Nucleus accumbens (tissue), 56 donors: ENCODE data around the gene MTHFSD.
A peak's percentile ranks its signal among the peaks of the same experiment; 100 is the strongest.

Experiments
- DNase-seq, 56 donors: peaks; one replicate each; lab custom pipeline; 2025; lab: John Stamatoyannopoulos, UW

MTHFSD gene

DNA sequence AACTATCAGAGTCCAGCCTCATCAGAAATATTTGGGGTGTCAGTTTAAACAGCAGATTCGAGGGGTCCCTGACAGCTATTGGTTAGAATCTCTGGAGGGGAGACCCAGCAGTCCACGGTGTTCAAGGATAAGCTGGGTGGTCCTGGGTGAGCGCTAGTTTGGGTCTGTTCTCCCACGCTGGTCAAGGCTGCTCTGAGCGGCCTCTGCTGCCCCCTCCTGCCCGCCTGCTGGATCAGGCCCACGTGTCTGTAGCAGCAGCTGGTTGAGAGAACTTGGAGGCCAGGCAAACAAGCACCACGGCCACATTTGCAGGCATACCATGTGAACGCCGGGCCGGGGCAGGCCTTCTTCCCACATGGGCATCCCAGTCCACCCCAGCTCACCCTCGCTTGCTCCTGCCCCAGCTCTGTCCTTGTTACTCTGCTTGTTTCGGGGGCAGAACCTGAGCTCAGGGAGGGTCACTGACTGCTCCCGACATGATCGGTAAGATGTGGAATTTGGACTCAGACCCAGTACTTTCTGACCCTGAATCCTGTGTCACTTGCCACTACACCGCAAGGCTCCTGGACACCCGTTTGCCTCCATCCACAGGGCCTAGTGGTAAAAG is 37.3 kb downstream of the MTHFSD start:
- peak in 48 of 56 donors; percentile 3 to 79 (median 42) for DNase-seq

DNA sequence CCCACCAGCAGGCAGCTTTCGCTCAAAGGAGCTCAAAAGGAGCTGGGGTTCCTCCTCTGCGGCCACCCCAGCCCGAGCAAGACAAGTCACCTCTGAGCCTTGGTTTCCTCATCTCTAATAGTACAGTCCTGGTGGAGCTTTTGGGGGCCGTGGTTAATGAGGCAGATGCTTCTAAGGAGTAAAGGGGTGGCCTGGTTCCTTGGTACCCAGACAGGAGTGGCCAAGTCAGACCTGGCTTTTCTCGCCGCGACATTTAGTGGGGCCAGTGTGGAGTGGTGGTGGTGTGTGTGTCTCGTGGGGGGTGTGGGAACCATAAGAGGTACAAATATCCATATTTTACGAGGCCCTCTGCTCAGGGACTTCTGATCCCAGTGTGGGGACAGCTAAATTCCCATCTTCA is 38.0 kb downstream of the MTHFSD start:
- DNase-seq, result no peak

DNA sequence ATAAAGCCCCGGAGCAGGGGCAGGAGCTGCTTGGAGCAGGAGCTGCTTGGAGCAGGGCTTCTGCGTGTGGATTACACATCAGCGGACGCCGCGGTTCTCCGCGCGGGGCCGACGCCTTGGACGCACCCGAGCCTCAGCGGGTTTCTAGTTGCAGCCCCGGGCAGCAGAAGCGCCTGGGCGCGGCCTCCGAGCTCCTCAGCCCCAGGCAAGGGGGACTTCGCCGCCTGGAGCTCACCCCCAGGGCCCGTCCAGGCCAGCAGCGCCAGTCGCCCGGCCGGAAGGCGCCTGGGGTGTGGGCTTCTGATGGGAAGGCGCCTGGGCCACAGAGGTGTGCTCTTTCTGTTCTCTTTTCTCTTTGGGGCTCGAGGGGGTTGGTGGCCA is 38.4 kb downstream of the MTHFSD start:
- no peak for DNase-seq

DNA sequence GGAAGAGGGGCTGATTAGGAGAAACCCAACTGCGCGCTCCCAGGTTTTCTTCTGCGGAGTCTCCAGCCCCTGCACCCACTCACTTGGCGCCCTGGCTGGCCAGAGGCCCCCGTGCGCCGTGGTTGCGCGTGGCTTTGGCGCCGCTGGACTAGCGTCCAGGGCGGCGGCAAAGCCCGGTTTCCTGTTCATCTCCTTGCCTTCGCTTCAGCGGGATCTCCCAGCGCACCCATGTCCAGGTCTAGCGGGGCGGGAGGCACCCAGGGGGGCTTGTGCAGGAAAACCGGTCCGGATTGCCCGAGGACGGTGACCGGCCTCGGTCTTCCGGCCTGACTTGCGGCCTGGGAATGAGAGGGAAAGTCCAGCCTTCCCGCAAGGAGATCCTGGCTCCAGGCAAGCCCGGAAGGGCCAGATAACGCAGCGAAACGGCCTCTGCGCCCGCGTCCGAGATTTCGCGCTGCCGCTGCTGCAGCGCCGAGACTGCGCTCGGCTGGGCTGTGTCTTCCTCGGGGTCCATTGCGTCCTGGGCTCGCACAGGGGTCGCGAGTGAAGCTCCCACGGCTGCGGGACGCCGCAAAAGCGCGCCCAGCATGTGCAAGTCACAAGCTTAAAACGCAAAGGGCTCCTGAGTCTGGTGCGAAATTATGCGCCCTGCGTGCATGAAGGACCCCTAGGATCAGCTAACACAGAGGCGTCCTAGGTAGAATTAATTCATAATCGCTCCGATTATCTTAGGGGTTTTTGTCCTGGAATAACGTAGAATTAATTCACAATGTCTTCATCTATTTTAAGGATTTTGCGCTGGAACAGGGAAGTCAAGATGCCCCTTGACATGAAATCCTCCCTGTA is 39.0 kb downstream of the MTHFSD start:
- no peak for DNase-seq

DNA sequence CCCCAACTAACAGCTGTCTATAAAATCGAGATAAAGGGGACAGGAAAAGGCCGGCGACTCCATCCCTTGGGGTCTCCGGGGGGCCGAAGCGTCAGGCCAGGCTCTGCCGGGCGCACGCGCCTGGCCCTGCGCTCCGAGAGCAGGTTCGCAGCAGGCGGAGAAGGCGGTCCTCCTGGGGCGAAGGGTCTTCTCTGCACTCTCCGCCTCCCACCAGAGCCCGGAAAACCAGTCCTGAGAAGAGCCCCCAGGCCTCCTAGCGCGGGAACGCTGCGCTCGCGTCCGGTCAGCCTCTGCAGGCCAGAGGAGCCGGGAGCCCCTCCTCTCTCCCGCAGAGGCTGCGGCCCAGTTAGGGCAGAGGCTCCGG is 39.6 kb downstream of the MTHFSD start:
- DNase-seq, result no peak

DNA sequence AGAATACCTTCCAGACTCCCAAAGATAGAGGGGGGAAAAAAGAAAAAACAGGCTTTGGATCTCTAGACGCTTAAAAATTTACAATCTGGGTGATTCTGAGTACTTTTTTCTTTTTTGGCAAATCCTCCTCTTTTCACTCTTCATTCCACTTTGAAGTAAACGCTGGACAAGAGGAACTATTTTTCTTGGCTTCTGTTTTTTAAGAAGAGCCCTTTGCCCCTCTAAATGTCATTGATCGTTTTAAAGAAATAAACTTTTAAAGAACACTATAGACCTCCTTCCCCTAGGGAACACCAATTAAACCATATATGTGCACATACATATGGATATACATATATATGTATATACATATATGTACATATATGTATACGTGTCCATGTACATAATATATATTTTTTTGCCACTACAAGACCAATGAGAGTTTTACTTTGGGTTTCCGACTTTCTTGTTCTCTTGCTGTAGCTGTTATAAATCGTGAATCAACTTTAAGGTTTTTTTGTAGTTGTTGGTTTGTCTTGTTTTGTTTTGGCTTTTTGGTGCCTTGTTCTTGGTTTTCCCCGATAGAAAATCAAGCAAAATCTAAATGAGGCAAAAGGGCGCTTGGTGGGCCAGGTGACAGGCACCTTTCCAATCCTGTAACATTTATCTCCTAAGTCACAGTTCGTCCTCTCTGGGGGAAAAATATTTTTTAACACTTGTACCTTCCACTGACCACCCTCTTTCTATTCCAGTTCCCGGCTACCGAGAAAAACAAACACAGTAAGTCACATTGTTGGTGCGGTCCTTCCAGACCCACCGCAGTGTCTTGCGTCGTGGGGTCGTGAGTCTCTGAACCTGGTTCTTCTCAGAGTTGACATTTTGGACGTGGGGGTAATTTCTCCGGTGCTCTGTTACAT is 40.3 kb downstream of the MTHFSD start:
- no peak for DNase-seq

DNA sequence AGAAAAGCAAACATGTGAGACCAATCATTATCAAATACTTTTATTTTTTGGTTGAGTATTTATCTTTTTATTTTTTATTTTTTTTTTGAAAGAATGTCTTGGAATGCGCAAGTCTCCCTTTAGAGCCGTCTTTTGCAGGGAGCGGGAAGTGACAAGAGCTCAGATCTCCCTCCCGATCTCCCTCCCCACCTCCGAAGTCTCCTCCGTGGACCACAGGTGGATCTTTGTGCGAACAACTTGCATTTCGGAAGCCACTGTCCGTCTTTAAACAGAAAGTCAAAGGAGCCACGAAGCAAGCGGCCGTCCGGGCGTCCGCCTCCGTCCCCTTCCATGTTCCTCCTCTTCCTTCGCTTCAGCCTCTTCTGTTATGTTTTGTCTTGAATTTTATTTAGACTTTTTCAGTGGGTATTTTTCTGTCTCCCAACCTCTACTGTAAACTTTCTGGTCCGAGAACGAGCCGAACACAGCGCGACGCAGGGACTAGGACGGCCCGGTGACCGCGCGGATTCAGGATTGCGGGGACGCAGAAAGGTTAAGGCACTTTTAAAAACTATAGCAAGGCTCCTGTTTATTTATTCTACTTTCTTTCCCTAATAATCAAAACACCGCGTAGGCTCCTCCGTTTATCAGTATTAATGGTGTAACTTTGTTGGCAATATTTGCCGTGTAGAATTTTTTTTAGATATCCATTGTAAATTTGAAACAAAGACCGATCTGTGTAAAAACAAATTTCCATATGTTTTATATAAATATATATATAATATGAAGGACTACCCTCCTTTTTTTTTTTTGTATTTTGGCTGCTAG is 41.4 kb downstream of the MTHFSD start:
- no peak for DNase-seq

DNA sequence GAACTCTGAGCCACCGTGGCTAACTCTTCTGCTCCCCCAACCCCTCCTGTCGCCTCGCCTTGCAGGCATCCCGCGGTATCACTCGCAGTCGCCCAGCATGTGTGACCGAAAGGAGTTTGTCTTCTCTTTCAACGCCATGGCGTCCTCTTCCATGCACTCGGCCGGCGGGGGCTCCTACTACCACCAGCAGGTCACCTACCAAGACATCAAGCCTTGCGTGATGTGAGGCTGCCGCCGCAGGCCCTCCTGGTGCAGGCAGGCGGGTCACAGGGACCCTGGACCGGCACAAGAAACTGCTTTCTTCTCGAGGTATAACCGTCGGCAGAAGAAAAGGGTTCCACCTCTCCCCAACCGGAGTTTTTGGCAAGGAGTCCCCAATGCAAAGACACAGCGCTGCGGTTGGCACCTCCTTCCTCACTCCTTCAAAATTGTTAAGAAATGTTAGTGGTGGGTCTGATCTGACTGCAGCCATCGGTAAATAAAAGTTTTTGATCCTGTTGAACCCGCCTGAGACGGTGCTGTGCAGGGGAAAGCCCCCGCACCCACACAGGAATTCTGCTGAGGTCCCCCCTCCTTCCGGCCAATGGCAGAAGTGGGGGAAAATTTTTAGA is 42.1 kb downstream of the MTHFSD start:
- no peak for DNase-seq

DNA sequence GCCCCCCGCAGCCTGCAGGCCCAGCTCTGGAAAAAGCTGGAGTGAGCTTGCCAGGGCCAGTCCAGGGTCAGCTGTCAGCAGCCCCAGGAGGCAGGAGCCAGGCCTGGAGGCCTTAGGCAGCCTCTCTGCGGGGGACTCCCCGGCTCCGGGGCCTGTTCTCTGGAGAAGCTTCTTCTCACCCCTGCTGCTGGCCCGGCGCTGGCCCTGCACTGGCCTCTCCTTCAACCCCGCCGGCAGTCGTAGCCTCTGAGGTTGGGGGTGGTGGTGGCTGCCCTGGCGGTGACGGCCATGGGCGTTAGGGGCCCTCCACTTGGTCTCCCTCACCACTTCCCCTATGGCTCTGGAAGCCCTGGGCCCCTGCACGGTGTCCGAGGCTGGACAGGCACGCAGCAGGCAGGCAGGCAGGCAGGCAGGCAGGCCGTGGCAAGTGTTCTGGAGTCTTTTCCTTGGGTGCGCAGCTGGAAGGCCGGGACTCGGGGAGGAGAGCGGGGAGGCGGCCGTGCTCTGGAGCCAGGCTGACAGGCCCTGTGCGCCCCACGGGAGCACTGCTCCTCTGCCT is 42.7 kb downstream of the MTHFSD start:
- no peak for DNase-seq

DNA sequence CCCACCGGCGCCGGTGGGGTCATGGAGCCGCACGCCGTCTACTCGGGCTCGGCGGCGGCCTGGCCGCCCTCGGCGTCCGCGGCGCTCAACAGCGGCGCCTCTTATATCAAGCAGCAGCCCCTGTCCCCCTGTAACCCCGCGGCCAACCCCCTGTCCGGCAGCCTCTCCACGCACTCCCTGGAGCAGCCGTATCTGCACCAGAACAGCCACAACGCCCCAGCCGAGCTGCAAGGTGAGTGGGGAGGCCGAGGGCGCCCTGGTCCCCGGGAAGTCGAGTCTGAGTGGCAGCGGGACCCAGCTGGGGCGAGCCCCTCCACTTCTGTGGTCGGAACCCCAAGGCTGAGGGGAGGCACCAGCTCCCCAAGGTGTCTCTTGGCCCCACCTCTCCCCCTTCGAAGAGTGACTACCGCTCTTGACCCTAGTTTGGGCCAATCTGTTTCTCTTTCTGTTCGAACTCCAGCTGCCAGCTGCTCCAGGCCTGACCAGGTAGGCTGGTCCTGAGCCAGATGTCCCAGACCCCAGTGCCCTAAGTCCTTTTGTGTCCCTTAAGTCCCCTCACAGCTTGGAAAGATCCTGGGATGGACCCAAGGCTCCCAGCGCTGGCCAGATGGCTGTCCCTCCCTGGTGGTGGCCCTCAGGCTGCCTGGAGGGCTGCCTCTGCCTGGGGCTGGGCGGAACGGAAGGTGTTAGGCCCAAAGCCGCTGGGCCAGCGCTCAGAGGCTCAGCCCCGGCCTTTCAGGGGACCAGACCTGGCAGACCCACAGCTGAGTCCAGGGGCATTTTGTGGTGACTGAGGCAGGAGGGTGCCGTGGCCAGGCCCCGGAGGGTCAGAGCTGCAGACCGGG is 43.5 kb downstream of the MTHFSD start:
- no peak for DNase-seq

DNA sequence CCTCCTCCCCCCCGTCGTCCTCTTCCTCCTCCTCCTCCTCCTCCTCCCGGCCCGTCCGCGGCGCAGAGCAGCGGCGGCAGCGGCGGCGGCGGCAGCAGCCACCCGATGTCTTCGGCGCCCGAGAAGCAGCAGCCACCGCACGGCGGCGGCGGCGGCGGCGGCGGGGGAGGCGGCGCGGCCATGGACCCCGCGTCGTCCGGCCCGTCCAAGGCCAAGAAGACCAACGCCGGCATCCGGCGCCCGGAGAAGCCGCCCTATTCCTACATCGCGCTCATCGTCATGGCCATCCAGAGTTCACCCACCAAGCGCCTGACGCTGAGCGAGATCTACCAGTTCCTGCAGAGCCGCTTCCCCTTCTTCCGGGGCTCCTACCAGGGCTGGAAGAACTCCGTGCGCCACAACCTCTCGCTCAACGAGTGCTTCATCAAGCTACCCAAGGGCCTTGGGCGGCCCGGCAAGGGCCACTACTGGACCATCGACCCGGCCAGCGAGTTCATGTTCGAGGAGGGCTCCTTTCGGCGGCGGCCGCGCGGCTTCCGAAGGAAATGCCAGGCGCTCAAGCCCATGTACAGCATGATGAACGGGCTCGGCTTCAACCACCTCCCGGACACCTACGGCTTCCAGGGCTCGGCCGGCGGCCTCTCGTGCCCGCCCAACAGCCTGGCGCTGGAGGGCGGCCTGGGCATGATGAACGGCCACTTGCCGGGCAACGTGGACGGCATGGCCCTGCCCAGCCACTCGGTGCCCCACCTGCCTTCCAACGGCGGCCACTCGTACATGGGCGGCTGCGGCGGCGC is 44.4 kb downstream of the MTHFSD start, which contains the start of gene FOXF1:
Gene FOXF1, plus strand, starts transcription at position 63 of the 797 bp plus-strand sequence. Its CDS starts 43 bp downstream, at position 106.
- DNase-seq, result no peak

DNA sequence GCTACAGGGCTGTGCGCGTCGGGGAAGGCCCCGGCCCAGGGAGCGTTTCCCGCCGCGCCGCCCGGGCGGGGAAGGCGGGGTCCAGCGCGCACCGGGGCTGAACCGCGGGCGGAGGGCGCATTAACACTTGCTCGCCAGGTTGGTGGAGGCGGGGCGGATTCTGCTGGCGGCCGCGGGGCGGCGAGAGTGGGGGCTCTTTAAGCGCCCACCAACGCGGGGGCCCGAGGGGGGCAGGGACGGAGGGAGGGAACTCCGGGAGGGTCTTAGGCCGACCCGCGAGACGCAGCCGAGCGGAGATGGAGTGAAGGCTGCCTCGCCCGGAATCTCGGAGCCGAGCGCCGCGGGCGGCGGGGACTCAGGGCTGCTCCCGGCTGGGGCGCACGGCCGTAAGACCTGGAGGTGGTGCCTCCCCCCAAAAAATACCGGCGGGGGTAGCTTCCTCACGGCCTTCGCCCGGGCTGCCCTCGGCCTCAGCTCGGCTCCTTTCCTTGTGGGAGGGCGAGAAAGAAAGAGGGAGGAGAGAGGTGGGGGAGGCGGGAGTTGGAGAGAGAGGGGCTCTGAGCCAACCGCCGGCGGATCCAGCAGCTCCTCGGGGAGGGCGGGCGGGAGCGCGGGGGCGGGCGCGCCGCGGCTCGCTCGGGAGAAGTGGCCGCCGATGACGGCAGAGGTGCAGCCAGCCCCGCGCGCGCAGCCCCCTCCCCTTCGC is 45.1 kb downstream of the MTHFSD start:
- DNase-seq, result peak in 1 of 56 donors; percentile 9

DNA sequence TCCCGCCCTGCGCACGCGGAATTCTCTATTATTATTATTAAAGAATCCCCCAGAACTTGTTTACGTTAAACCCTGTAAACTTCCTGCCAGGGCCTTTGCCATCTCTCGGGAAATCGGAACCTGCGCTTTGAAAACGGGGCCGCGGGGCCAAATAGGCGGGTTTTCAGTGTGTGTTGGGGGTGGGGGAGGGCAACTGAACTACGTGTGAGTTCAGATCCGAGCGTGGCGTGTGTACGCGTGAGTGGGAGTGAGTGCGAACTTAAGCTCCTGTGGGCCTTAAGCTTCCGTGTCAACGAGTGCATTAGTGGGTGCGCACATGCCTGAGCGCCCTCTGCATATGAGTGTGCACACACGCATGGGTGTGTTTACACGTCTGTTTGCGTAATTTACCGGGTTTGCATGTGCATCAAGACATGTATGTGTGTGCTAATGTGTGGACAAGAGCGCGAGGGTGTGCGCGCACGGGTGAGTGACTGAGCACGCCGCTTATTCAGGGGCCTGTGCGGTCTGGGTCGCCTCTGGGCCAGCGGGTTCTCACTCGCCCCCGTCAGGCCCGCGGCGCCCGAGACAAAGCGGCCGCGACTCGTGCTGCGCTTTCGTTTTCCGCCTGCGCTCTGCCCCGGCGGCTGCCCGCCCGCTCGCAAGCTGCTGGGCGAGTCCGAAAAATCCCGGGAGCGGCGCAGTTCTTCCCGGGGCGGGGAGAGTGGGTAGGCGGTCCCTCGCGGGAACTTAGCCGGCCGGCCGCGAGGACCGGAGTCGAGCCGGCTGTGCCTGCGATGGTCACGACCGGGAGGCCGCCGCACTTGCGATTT is 45.9 kb downstream of the MTHFSD start:
- DNase-seq, result no peak

DNA sequence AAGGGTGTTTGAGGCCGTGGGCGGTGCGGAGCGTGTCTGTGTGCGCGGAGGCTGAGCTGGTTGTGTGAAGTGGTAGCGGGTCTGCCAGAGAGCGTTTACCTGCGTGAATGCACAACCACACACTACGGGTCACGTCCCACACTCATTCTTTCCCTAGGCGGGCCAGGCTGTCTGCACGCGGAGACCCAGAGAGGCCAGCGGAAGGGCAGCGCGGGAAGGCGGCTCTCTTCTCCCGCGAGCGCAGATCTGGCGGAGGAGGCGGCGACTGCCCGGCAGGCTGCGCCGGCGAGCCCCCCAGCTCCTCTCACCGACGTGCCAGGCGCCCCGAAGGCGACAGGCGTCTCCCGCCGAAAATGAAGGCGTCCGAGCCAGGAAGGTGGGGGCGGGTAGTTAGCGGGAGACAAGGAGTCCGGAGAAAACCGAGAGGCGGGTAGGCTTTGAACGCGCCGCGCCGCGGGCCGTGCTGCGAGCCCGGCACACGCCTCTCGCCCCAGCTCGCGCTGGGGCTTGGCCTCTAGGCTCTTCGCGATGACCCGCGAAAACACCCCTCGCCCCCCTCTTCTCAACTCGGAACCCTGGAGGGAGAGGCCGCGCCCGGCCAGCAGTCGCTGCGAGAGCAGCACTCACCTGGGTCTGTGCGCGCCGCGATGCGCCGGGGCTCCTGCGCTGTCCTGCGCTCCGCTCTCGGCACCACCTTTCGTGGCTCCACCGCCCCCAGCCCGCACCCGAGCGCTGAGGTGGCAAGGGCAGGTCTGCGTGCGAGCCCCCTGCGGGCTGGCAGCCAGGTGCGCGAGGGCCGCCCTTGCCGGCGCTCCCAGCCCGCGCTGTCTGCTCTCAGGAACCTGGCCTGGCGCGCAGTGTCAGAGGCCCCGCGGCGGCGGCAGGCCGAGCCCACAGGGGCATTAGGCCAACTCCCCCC is 46.7 kb downstream of the MTHFSD start:
- no peak for DNase-seq
